Fibroblast of the aortic adventitia (primary cell): Measurements from ENCODE around the gene RETREG1. TPM values are rescaled to one million over a fixed set of nuclear protein-coding genes. Genes with fewer than 3 reads are reported as not detected.

ENCODE experiments used
- DNase-seq: peaks from one replicate; pipeline ENCODE4 v3.0.0-alpha.2; 2010; ENCODE audit warnings: low read depth
- H3K4me3 ChIP-seq: 2 replicates; pipeline ENCODE4 v1.5.1; 2011; ENCODE audit warnings: low read depth, mild to moderate bottlenecking, control low read depth, low read length, moderate library complexity
- total RNA-seq: library from RNA; depleted of rRNA; stranded (reverse); fragments of >200 nt; gene quantifications from 2 replicates; pipeline ENCODE4 v1.2.3, GENCODE V29; 2012; ENCODE audit warnings: low replicate concordance
- TF ChIP-seq, protein P1 (sequence below): IDR thresholded peaks from 2 replicates; pipeline ENCODE4 v1.5.1; 2011; ENCODE audit warnings: mild to moderate bottlenecking, low read length, control low read depth, inconsistent platforms; ENCODE audit not compliant: insufficient read depth

RETREG1 gene
- total RNA-seq, 1 donor = 0.99 TPM

DNA sequence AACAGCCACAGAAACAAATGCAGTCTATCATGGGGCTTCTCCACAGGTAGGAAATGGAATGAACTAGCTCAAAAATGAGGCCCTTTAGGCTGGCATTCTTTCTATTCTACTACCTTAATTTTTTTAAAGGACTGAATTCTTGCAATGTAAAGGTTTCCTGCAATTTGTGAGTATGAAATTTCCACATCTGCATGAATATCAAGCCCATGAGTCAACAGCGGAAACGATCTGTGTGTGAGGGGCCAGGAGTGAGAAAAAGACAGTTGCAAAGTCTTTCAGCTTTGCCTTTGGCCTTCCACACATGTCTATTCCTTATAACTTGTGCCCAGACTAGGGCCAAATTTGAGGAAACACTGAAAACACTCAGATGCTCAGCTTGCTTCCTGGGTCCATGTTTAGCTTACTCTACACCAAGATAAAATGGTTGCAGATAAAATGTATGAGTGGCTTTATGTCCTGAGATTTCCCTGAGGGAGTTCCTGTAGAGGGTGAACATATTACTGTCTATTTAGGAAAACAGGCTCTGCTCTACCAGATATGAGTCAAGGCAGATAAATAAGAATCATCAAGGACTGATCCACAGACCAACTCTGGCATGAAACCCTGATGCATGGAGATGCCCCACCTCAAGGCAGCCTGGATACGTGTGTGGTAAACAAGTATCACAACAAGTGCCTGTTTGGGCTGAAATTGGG is 46.5 kb downstream of the RETREG1 start:
- TF ChIP-seq, protein P1, sequence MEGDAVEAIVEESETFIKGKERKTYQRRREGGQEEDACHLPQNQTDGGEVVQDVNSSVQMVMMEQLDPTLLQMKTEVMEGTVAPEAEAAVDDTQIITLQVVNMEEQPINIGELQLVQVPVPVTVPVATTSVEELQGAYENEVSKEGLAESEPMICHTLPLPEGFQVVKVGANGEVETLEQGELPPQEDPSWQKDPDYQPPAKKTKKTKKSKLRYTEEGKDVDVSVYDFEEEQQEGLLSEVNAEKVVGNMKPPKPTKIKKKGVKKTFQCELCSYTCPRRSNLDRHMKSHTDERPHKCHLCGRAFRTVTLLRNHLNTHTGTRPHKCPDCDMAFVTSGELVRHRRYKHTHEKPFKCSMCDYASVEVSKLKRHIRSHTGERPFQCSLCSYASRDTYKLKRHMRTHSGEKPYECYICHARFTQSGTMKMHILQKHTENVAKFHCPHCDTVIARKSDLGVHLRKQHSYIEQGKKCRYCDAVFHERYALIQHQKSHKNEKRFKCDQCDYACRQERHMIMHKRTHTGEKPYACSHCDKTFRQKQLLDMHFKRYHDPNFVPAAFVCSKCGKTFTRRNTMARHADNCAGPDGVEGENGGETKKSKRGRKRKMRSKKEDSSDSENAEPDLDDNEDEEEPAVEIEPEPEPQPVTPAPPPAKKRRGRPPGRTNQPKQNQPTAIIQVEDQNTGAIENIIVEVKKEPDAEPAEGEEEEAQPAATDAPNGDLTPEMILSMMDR = no peak
- DNase-seq = peak; percentile 47
- H3K4me3 ChIP-seq = no peak overlapping the region

DNA sequence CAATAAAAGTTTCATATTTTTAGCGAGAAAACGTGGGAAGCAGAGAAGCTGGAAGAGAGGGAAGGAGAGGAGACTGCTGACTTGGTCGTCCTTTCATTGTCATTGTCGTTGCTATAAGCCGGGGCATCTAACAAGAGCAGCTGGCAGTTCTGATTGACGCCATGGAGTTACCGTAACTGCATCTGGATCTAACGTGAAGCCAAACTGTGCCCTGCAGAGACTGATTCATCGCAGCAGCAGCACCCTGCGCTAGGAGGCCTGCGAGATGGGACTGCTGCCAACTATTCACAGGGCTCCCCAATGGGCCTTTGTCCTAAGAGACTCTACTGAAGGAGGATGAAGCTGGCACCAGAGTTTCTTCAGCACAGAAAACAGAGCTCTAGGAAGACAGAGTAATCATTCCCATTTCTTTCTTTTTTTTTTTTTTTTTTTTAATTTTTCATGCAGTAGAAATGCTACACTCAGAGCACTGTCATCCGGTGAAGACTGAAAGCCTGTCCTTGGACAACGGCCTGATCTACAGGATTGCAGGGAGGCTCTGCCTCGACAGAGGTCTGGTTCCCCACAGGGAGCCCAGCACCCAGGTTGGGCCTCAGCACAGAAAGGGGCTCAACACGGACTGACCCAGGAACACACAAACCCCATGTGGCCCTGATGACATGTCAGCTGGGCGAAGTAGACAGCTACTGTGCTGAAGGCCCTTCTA is 47.8 kb downstream of the RETREG1 start:
- no peak overlapping the region for H3K4me3 ChIP-seq
- DNase-seq = no peak
- TF ChIP-seq, protein P1 = no peak

DNA sequence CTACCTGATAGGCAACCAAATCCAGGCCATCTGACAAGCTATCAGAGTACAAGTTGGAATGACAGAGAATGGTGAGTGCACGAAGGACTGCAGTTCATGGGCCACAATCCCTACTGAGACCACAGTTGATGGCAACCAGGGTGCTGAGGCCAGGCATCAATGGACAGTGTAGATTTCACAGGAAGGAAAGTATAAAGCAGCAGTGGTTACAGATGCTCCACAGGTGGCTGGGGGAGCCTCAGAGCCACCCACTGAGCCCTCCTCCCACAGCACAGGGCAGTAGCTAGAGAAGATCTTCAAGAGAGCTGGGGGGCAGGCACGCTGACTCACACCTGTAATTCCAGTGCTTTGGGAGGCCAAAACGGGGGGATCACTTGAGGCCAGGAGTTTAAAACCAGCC is 49.4 kb downstream of the RETREG1 start:
- TF ChIP-seq, protein P1 = no peak
- no peak for DNase-seq
- no peak overlapping the region for H3K4me3 ChIP-seq

DNA sequence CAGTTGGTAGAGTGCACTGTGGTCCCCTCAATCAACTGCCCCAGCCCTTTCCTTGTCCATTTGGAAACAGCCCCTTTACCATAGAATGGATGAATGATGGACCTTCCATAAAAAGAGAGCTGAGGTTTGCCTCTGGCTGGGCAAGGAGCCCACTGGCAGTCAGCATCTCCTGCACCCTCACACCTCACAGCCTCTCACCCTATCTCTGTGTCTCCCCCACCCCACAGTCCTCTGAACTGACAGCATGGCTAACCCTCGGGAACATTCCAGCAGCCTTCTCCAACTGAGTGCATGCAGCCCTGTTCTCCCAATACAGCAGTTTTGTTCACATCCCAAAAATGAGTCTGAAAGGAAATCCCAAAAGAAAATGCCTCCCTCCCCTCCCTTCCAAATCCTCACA is 51.7 kb downstream of the RETREG1 start:
- no peak for DNase-seq
- TF ChIP-seq, protein P1 = no peak

DNA sequence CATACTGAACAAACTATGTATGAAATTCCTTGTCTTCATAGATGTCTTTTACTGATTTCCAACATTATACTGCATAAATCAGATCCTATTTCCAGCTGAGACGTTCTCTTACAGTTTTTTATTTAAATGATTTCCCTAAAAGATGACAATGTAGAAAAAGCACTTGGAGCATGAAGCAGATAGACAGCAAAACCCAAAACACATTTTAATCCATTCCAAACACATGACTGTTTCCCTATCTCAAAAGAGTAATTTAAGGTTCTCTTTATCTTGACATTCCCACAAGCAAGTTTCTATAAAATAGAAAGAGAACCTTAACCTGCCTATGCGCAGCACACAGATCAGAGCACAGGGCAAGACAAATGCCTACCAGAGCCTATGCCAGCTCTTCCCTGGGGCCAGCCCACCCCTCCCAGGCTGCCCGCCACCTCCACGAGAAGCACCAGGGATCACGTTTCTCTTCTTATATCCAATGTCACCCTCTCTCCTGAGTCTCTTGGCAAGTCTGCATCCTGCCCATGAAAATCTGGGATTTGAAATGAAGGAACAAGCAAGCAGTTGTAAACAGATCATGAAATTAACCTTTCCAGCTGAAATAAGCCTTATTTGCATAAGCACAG is 52.4 kb downstream of the RETREG1 start:
- no peak for DNase-seq
- no peak overlapping the region for H3K4me3 ChIP-seq
- TF ChIP-seq, protein P1 = no peak

More for the DNA sequence above, 51.7 kb downstream of the RETREG1 start:
- no peak overlapping the region for H3K4me3 ChIP-seq

DNA sequence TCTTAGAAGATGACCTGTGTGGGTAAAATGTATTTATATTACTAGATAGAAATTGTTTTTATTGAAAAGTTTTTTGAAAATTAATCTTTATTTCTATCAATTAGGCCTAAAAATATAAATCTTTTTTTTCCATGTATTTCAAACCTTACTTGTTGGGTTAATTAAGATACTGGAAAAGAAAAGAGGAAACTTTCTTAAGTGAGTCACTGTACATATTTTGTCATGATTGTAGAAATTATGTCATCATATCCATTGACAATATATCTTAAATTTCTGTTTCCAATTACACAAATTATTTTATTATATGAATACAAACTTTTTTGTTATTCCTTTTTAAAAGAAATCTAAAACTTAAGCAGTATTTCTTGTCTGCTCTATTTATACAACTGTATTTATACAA is 53.1 kb downstream of the RETREG1 start:
- DNase-seq = no peak
- TF ChIP-seq, protein P1 = no peak
- H3K4me3 ChIP-seq = no peak overlapping the region
